A549 treated with Hydrocortisone at 1 μM for 4 hours (cell line): ENCODE data around the gene OLFM1. TPM values are rescaled to one million over a fixed set of nuclear protein-coding genes. Genes with fewer than 3 reads are reported as not detected.

Experiments
- total RNA-seq: library from RNA; stranded (reverse); fragments of 200-300 nt; extraction: Qiagen RNA extraction; gene quantifications from 5 replicates; pipeline ENCODE4 v1.2.3, GENCODE V29; 2022

The OLFM1 gene
- total RNA-seq, result 7.8 to 10.3 TPM (median 10.1 TPM) in 5 replicates

DNA sequence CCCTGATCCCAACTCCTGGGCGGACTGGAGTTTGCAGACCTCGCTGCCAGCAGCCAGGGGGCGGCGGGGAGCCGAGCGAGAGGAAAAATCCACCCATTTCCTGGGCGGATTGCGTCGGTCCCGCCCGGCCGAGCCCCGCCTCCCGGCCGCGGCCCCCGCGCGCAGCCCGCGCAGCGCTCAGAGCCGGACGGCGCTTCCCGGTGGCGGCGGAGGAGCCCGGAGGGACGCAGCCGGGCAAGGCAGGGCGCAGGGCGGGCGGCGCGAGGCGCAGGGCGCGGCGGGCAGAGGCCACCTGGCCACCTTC, at the start of gene OLFM1:
TSS of gene OLFM1 (plus strand) at position 180 of the 304 bp plus-strand sequence. CDS start 322 bp downstream, outside the sequence.

Other genes with a start within 250 kb of the OLFM1 start
- not detected in 5 replicates for gene FCN2, start 206.9 kb upstream of the OLFM1 start, total RNA-seq
- not detected in 5 replicates for gene FCN1, start 169.8 kb upstream of the OLFM1 start, total RNA-seq